PC-3 (cell line): Measurements from ENCODE around the gene TMEM131L. TPM values are rescaled to one million over a fixed set of nuclear protein-coding genes. Genes with fewer than 3 reads are reported as not detected.

ENCODE experiments used
- ATAC-seq: fragments of 200-7000 bp; cut with Tn5 transposase; 2 replicates; pipeline ENCODE4 v1.9.1; 2020; ENCODE audit warnings: mild to moderate bottlenecking, moderate library complexity
- BruUV-seq: library from RNA; stranded (reverse); fragments of 400-500 nt; replicated peaks from 2 replicates; lab custom pipeline; 2021; lab: Mats Ljungman, UMichigan
- CTCF ChIA-PET: fragments of 300-600 bp; sonication (Branson Sonifier 250); formaldehyde crosslinking; loops from one replicate; lab custom pipeline; 2022; ENCODE audit warnings: antibody characterized with exemption; lab: Charles Lee
- POLR2A ChIA-PET: fragments of 300-600 bp; sonication (Branson Sonifier 250); formaldehyde crosslinking; loops from one replicate; lab custom pipeline; 2022; ENCODE audit warnings: antibody characterized with exemption; ENCODE audit not compliant: unreplicated experiment; lab: Charles Lee
- DNase-seq: peaks from one replicate; pipeline ENCODE4 v3.0.0-alpha.2; 2015
- H2AFZ ChIP-seq: fragments of 300-600 bp; sonication (generic); 2 replicates; pipeline ENCODE4 v1.6.0; 2016; ENCODE audit warnings: antibody characterized with exemption, low read length
- H3F3A ChIP-seq: fragments of 300-600 bp; sonication (generic); one replicate; pipeline ENCODE4 v1.6.0; 2017; ENCODE audit warnings: antibody characterized with exemption, low read length, control low read depth, mild to moderate bottlenecking; ENCODE audit not compliant: unreplicated experiment
- H3K27ac ChIP-seq: fragments of 300-600 bp; sonication (generic); 2 replicates; pipeline ENCODE4 v1.5.1; 2016; ENCODE audit warnings: mild to moderate bottlenecking, low read length
- H3K27me3 ChIP-seq: fragments of 300-600 bp; sonication (generic); 2 replicates; pipeline ENCODE4 v1.6.1; 2016; ENCODE audit warnings: low read length, mixed read lengths
- H3K36me3 ChIP-seq: fragments of 300-600 bp; sonication (generic); 2 replicates; pipeline ENCODE4 v1.6.1; 2016; ENCODE audit warnings: low read depth, mixed run types, low read length, mixed read lengths
- H3K4me1 ChIP-seq: fragments of 300-600 bp; sonication (generic); 2 replicates; pipeline ENCODE4 v1.5.1; 2016; ENCODE audit warnings: low read length; ENCODE audit not compliant: insufficient read depth
- H3K4me2 ChIP-seq: fragments of 300-600 bp; sonication (generic); 2 replicates; pipeline ENCODE4 v1.6.0; 2016; ENCODE audit warnings: low read length
- H3K4me3 ChIP-seq: fragments of 300-600 bp; sonication (generic); 2 replicates; pipeline ENCODE4 v1.5.1; 2016; ENCODE audit warnings: mild to moderate bottlenecking, low read length, mixed read lengths
- H3K79me2 ChIP-seq: fragments of 300-600 bp; sonication (generic); 2 replicates; pipeline ENCODE4 v1.6.1; 2017; ENCODE audit warnings: low read length, mixed read lengths
- H3K9ac ChIP-seq: fragments of 300-600 bp; sonication (generic); 2 replicates; pipeline ENCODE4 v1.6.0; 2016; ENCODE audit warnings: mild to moderate bottlenecking, low read length
- H3K9me2 ChIP-seq: fragments of 300-600 bp; sonication (generic); replicated peaks from 2 replicates; pipeline ENCODE4 v1.6.1; 2016; ENCODE audit warnings: mixed run types, low read length, mixed read lengths
- H3K9me3 ChIP-seq: fragments of 300-600 bp; sonication (generic); 2 replicates; pipeline ENCODE4 v1.6.1; 2016; ENCODE audit warnings: low read length, mixed read lengths
- H4K20me1 ChIP-seq: fragments of 300-600 bp; sonication (generic); 2 replicates; pipeline ENCODE4 v1.6.1; 2016; ENCODE audit warnings: low read length, mixed read lengths
- EZH2 ChIP-seq: fragments of 300-600 bp; sonication (generic); IDR thresholded peaks from one replicate; pipeline ENCODE4 v1.6.1; 2017; ENCODE audit warnings: antibody characterized with exemption, mild to moderate bottlenecking, low read length; ENCODE audit not compliant: unreplicated experiment
- EZH2phosphoT487 ChIP-seq: fragments of 300-600 bp; sonication (generic); IDR thresholded peaks from 2 replicates; pipeline ENCODE4 v1.6.1; 2018; ENCODE audit warnings: mild to moderate bottlenecking, antibody characterized with exemption, low read length, borderline replicate concordance
- intact Hi-C: fragments of 100-400 bp; cut with micrococcal nuclease; formaldehyde crosslinking; loops from 2 replicates; pipeline ENCODE4 v1.9.0; 2023
- total RNA-seq: library from RNA; depleted of rRNA; stranded (reverse); fragments of >200 nt; gene quantifications from 2 replicates; pipeline ENCODE4 v1.2.3, GENCODE V29; 2014
- TF ChIP-seq, protein P1 (sequence below): fragments of 300-600 bp; sonication (generic); conservative IDR thresholded peaks from 2 replicates; pipeline ENCODE4 v1.5.1; 2017; ENCODE audit warnings: antibody characterized with exemption, low read depth, mild to moderate bottlenecking, low read length

TMEM131L gene
- total RNA-seq, 1 experiment from 2014 or later, result 7.7 TPM

DNA sequence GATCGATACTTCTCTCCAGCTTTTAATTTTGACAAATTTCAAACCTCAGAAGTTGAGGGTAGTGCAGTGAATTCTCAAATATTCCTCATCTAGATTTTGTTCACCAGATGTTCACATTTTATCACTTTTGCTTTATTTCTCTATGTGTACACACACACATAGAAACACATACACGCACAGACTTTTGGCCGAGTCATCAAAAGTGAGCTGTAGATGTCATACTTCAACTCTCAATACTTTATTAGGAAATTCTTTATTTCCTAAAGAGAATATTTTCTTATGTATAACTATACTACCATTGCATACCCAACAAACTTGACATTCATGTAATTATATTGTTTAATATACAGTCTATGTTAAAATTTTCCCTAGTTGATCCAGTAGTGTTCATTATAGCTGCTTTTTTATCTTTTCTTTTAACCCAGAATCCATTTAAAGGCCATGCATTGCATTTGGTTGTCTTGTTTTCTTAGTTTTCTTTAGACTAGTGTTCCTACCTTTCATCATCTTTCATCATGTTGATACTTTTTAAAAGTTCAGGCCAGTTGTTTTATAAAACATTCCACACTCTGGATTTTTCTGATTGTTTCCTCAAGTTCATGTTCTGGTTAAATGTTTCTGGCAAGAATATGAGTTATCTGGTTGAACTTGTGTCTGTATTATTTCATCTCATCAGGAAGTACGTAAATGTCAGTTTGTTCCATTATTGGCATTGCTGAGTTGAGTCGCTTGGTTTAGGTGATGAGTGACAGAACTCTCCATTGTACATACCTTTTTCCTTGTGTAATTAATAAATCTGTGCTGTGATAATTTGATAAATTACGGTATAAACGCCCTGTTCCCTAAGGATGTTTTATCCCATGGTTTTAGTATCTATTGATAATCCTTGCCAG lies 123.8 kb downstream of the TMEM131L start:
- CTCF ChIA-PET, result no interaction called here

GRCh38 chr4:153591441-153591840 lies 125.3 kb downstream of the TMEM131L start:
- Histone ChIP-seq H3K36me3 (no peaks in the 10 kb centered on the region; the same call in 1 of the 2 replicates), H3K4me3 (no peak overlapping the region), H3F3A (no peaks in the 10 kb centered on the region), H3K9me3 (no peaks in the 10 kb centered on the region), H4K20me1 (no peaks in the 10 kb centered on the region), H3K9me2 (no peaks in the 10 kb centered on the region), H3K4me1 (peaks cover 7% of the 10 kb centered on the region; the same call in 1 of the 2 replicates), H2AFZ (no peak overlapping the region), H3K9ac (no peak overlapping the region), H3K79me2 (no peaks in the 10 kb centered on the region), H3K27ac (no peak overlapping the region), H3K27me3 (no peaks in the 10 kb centered on the region), H3K4me2 (no peak overlapping the region)
- CTCF ChIA-PET, result no interaction called here
- TF ChIP-seq EZH2 (no peak), EZH2phosphoT487 (no peak)
- TF ChIP-seq, protein P1, sequence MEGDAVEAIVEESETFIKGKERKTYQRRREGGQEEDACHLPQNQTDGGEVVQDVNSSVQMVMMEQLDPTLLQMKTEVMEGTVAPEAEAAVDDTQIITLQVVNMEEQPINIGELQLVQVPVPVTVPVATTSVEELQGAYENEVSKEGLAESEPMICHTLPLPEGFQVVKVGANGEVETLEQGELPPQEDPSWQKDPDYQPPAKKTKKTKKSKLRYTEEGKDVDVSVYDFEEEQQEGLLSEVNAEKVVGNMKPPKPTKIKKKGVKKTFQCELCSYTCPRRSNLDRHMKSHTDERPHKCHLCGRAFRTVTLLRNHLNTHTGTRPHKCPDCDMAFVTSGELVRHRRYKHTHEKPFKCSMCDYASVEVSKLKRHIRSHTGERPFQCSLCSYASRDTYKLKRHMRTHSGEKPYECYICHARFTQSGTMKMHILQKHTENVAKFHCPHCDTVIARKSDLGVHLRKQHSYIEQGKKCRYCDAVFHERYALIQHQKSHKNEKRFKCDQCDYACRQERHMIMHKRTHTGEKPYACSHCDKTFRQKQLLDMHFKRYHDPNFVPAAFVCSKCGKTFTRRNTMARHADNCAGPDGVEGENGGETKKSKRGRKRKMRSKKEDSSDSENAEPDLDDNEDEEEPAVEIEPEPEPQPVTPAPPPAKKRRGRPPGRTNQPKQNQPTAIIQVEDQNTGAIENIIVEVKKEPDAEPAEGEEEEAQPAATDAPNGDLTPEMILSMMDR, result no peak
- ATAC-seq, result no peak
- BruUV-seq, result no TSS peak
- POLR2A ChIA-PET, result no interaction called here
- intact Hi-C loops, result no loop called here
- no peak for DNase-seq

More for the DNA sequence above, 123.8 kb downstream of the TMEM131L start:
- DNase-seq (no peak), ATAC-seq (no peak)
- intact Hi-C loops, result no loop called here
- no TSS peak for BruUV-seq
- no peak overlapping the region for H2AFZ ChIP-seq
- no peaks in the 10 kb centered on the region for H3K79me2 ChIP-seq
- no peaks in the 10 kb centered on the region; the same call in 1 of the 2 replicates for H3K36me3 ChIP-seq
- no peak overlapping the region for H3K4me2 ChIP-seq
- H3K4me1 ChIP-seq, result no peaks in the 10 kb centered on the region; the same call in 1 of the 2 replicates
- H3K27me3 ChIP-seq, result no peaks in the 10 kb centered on the region
- no peaks in the 10 kb centered on the region for H3K9me2 ChIP-seq
- no peaks in the 10 kb centered on the region for H3K9me3 ChIP-seq
- H3K9ac ChIP-seq, result no peak overlapping the region
- H3F3A ChIP-seq, result no peaks in the 10 kb centered on the region
- TF ChIP-seq, protein P1, result no peak
- no peak for TF ChIP-seq EZH2phosphoT487
- no peak for TF ChIP-seq EZH2
- POLR2A ChIA-PET, result no interaction called here
- no peak overlapping the region for H3K27ac ChIP-seq
- no peaks in the 10 kb centered on the region for H4K20me1 ChIP-seq
- no peak overlapping the region for H3K4me3 ChIP-seq

DNA sequence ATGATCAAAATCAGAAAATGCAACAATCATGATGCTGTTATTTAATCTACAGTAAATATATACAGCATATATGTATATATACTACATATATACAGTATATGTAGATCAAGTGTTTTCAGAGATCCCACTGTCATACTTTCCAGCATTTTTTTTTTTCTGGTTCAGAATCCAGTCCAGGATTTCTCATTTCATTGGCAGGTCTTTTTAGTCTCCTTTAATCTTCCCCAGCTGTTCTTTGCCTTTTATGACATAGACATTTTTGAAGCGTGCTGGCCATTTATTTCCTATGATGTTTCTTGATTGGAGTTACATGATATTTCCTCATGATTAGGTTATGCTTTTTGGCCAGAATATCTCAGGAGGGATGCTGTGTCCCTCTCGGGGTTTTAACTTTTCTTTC lies 125.9 kb downstream of the TMEM131L start:
- Histone ChIP-seq H3K9me2 (no peaks in the 10 kb centered on the region), H3K27me3 (no peaks in the 10 kb centered on the region), H4K20me1 (no peaks in the 10 kb centered on the region), H3K4me1 (peaks cover 7% of the 10 kb centered on the region; the same call in 1 of the 2 replicates), H3K4me3 (no peak overlapping the region), H3K79me2 (no peaks in the 10 kb centered on the region), H3K27ac (no peak overlapping the region), H3F3A (no peaks in the 10 kb centered on the region), H2AFZ (no peak overlapping the region), H3K36me3 (no peaks in the 10 kb centered on the region; the same call in none of the 2 replicates), H3K9ac (no peak overlapping the region), H3K4me2 (no peak overlapping the region), H3K9me3 (no peaks in the 10 kb centered on the region)
- intact Hi-C loops, result no loop called here
- ChIA-PET POLR2A (no interaction called here), CTCF (no interaction called here)
- TF ChIP-seq EZH2phosphoT487 (no peak), EZH2 (no peak)
- TF ChIP-seq, protein P1, result no peak
- BruUV-seq, result no TSS peak
- ATAC-seq, result no peak
- no peak for DNase-seq
